ENCODE results near the gene KIAA1958. TPM values are rescaled to one million over a fixed set of nuclear protein-coding genes. Genes with fewer than 3 reads are reported as not detected.

KIAA1958 gene
- total and polyA plus RNA-seq, 2 of the 8 experiments (the other 6 are each of a cell fraction or from before 2014, with no cell fraction given), result 11.4 to 43.8 TPM

DNA sequence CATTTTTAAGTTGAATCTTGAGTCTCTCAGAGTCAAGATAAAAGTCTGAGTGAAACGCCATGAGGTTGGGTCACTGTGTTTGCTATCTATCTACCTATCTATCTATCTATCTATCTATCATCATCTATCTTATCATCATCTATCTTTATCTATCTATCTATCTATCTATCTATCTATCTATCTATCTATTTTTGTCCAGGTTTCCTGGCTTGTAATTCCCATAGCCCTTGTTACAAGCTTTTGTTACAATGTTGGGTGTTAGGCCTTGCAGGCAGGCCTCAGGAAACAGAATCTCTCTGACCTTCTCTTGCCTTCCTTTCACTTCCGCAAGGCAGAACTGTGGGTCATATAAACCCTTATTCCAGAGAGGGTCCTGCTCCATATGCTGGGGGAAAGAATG is 12.6 kb upstream of the KIAA1958 start:
- no peak overlapping the region for H4K5ac ChIP-seq (ENCODE audit: insufficient read length, low read depth, low read length)
- H2AK5ac ChIP-seq (ENCODE audit: low read depth, low read length), result no peak overlapping the region
- no peak overlapping the region for H4K91ac ChIP-seq (replicated peaks; ENCODE audit: insufficient read length, low read length)
- POLR2A ChIA-PET (ENCODE audit: partially characterized antibody), result interaction anchor here (2.1 kb wide), 1 partner anchor 12 kb away, joined by 9 read pairs; the partner anchor contains the start of gene KIAA1958
- no peak overlapping the region for H3K4me2 ChIP-seq (ENCODE audit: insufficient read depth in 1 of 2, low read depth in 2 of 2, low read length in 2 of 2)
- H3K14ac ChIP-seq (ENCODE audit: insufficient read length), result no peak overlapping the region
- H4K20me1 ChIP-seq (replicated peaks in 1 of 2; ENCODE audit: control insufficient read depth in 1 of 2, insufficient read depth in 2 of 2, low read length in 2 of 2), result no peaks in the 10 kb centered on the region
- DNase-seq (ENCODE audit: low read depth in 1 of 2, low spot score in 2 of 2) (no peak), FAIRE-seq (no peak)
- no peak overlapping the region for H2BK12ac ChIP-seq (ENCODE audit: low read depth, low read length)
- CTCF ChIA-PET (ENCODE audit: partially characterized antibody), result interaction anchor here (0.6 kb wide), 2 partner anchors 24 to 202 kb away, joined by 3 to 4 read pairs; no protein-coding TSS in a partner anchor
- peaks cover 0 to 6% (median 0%) of the 10 kb centered on the region in 4 experiments; a peak in 2 of 7 replicates for H3K4me1 ChIP-seq (replicated peaks in 1 of 4; ENCODE audit: control insufficient read depth in 3 of 4, insufficient read depth in 4 of 4, low read length in 3 of 4)
- no peak overlapping the region for H2BK20ac ChIP-seq (ENCODE audit: low read length)
- H2AFZ ChIP-seq (ENCODE audit: low read length), result no peak overlapping the region
- no peak overlapping the region for H3K27ac ChIP-seq (ENCODE audit: low read depth, low read length)
- no peak overlapping the region for H3K23ac ChIP-seq (ENCODE audit: insufficient read length)
- no peaks in the 10 kb centered on the region; a peak in 2 of 8 replicates for H3K36me3 ChIP-seq (ENCODE audit: control insufficient read depth in 2 of 4, insufficient read depth in 4 of 4, low read length in 3 of 4)
- H3K79me1 ChIP-seq (ENCODE audit: low read depth, low read length), result no peaks in the 10 kb centered on the region
- H3K4ac ChIP-seq (replicated peaks; ENCODE audit: insufficient read length, low read depth, low read length), result no peak overlapping the region
- H3K79me2 ChIP-seq (ENCODE audit: control insufficient read depth in 1 of 2, insufficient read depth in 2 of 2, low read length in 2 of 2), result no peaks in the 10 kb centered on the region
- no peak overlapping the region for H3K9ac ChIP-seq (replicated peaks in 1 of 4; ENCODE audit: extremely low read depth in 1 of 4, low read depth in 3 of 4, low read length in 3 of 4)
- H3K56ac ChIP-seq (replicated peaks; ENCODE audit: insufficient read length, low read depth, low read length), result no peak overlapping the region
- no peak overlapping the region for H2BK120ac ChIP-seq (replicated peaks; ENCODE audit: low read depth, low read length)
- H3K9me3 ChIP-seq (ENCODE audit: insufficient read depth in 2 of 2, low read depth in 1 of 2, low read length in 1 of 2), result peaks cover 0 to 3% of the 10 kb centered on the region in 2 experiments; a peak in 1 of 4 replicates
- H2BK15ac ChIP-seq (ENCODE audit: low read length), result no peak overlapping the region
- H4K8ac ChIP-seq (ENCODE audit: extremely low read depth, insufficient read depth, low read length), result no peak overlapping the region
- TF ChIP-seq JUND (IDR thresholded peaks at IDR 0.05; ENCODE audit: low read length), result no peak
- TF ChIP-seq TEAD4 (IDR thresholded peaks at IDR 0.05; ENCODE audit: low read depth, low read length), result no peak
- TF ChIP-seq SUZ12 (IDR thresholded peaks at IDR 0.05; ENCODE audit: low read length), result no peak
- TF ChIP-seq SRF (IDR thresholded peaks at IDR 0.05; ENCODE audit: low read depth, low read length), result no peak
- no peak for TF ChIP-seq SIX5 (IDR thresholded peaks at IDR 0.05; ENCODE audit: low read depth, low read length)
- TF ChIP-seq CBX8 (IDR thresholded peaks at IDR 0.05; ENCODE audit: borderline replicate concordance, low read depth, low read length), result no peak
- TF ChIP-seq, protein P1, sequence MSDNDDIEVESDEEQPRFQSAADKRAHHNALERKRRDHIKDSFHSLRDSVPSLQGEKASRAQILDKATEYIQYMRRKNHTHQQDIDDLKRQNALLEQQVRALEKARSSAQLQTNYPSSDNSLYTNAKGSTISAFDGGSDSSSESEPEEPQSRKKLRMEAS (IDR thresholded peaks at IDR 0.05), result no peak
- TF ChIP-seq EZH2 (IDR thresholded peaks at IDR 0.05; ENCODE audit: low read depth, low read length, severe bottlenecking), result no peak
- TF ChIP-seq HDAC6 (IDR thresholded peaks at IDR 0.05; ENCODE audit: low read depth, low read length), result no peak
- TF ChIP-seq CEBPB (IDR thresholded peaks at IDR 0.05; ENCODE audit: low read depth, low read length), result no peak
- TF ChIP-seq SIN3A (conservative IDR thresholded peaks at IDR 0.05 in 1 of 2, IDR thresholded peaks at IDR 0.05 in 1 of 2; ENCODE audit: low read depth in 1 of 2, low read length in 2 of 2), result no peak
- TF ChIP-seq GTF2F1 (IDR thresholded peaks at IDR 0.05; ENCODE audit: borderline replicate concordance, low read depth, low read length), result no peak
- TF ChIP-seq ASH2L (IDR thresholded peaks at IDR 0.05; ENCODE audit: low read length), result no peak
- no peak overlapping the region for H3K4me3 ChIP-seq (ENCODE audit: extremely low read depth in 1 of 4, insufficient read depth in 2 of 4, low read depth in 3 of 4, low read length in 4 of 4)
- no peak overlapping the region for H3K18ac ChIP-seq (ENCODE audit: extremely low read depth, low read length)
- peaks cover 2% of the 10 kb centered on the region; the same call in 1 of the 2 replicates for H3K23me2 ChIP-seq (ENCODE audit: low read depth, low read length)
- no peaks in the 10 kb centered on the region for H3K27me3 ChIP-seq (replicated peaks in 1 of 4; ENCODE audit: control insufficient read depth in 3 of 4, extremely low read depth in 1 of 4, insufficient read depth in 3 of 4, low read length in 3 of 4)
- H2BK5ac ChIP-seq (ENCODE audit: low read depth, low read length), result no peak overlapping the region
- 89% methylated on average over 2 of the region's 2 CpGs; no CpG with 5 or more reads in 1 of the 2 experiments for WGBS, 2 experiments (ENCODE audit: extremely low coverage in 1 of 2, insufficient coverage in 1 of 2, insufficient read length in 1 of 2, insufficient replicate concordance in 2 of 2, low coverage in 1 of 2, low lambda C conversion rate in 2 of 2, missing lambda C conversion rate in 1 of 2)

All from H1 (cell line).